ENCODE results near the gene CD84. TPM values are rescaled to one million over a fixed set of nuclear protein-coding genes. Genes with fewer than 3 reads are reported as not detected.

The CD84 gene
- total RNA-seq, 1 donor from 2014 or later, result not detected

GRCh38 chr1:160625321-160625720 is 46.0 kb upstream of the CD84 start:
- no peak overlapping the region for H3K27ac Mint-ChIP-seq (ENCODE audit: unreplicated experiment)
- peaks cover 4% of the 10 kb centered on the region for H3K4me1 Mint-ChIP-seq (ENCODE audit: low read depth)
- H3K27me3 Mint-ChIP-seq (ENCODE audit: low read depth), result peaks cover 12% of the 10 kb centered on the region
- H3K9me3 Mint-ChIP-seq (ENCODE audit: low read depth), result no peaks in the 10 kb centered on the region
- H3K36me3 Mint-ChIP-seq (ENCODE audit: low read depth), result no peaks in the 10 kb centered on the region
- no peak overlapping the region for H3K4me3 Mint-ChIP-seq (ENCODE audit: unreplicated experiment)
- no peak for TF ChIP-seq CTCF (IDR thresholded peaks at IDR 0.05)
- DNase-seq (ENCODE audit: low spot score), result no peak

GRCh38 chr1:160624464-160624863 is 45.2 kb upstream of the CD84 start:
- no peak for DNase-seq (ENCODE audit: low spot score)
- Mint-ChIP-seq H3K9me3 (ENCODE audit: low read depth) (no peaks in the 10 kb centered on the region), H3K27ac (ENCODE audit: unreplicated experiment) (no peak overlapping the region), H3K4me3 (ENCODE audit: unreplicated experiment) (no peak overlapping the region), H3K4me1 (ENCODE audit: low read depth) (peaks cover 4% of the 10 kb centered on the region), H3K27me3 (ENCODE audit: low read depth) (peaks cover 12% of the 10 kb centered on the region), H3K36me3 (ENCODE audit: low read depth) (no peaks in the 10 kb centered on the region)
- no peak for TF ChIP-seq CTCF (IDR thresholded peaks at IDR 0.05)

- Mint-ChIP-seq H3K27me3 (ENCODE audit: low read depth) (peaks cover 12% of the 10 kb centered on the region), H3K36me3 (ENCODE audit: low read depth) (no peaks in the 10 kb centered on the region)
- TF ChIP-seq CTCF (IDR thresholded peaks at IDR 0.05), result no peak
Measured at GRCh38 chr1:160623862-160624261, 44.6 kb upstream of the CD84 start.

GRCh38 chr1:160623227-160623633 is 43.9 kb upstream of the CD84 start:
- no peaks in the 10 kb centered on the region for H3K36me3 Mint-ChIP-seq (ENCODE audit: low read depth)
- H3K27me3 Mint-ChIP-seq (ENCODE audit: low read depth), result peaks cover 12% of the 10 kb centered on the region
- H3K4me1 Mint-ChIP-seq (ENCODE audit: low read depth), result peaks cover 4% of the 10 kb centered on the region
- no peak overlapping the region for H3K27ac Mint-ChIP-seq (ENCODE audit: unreplicated experiment)
- H3K4me3 Mint-ChIP-seq (ENCODE audit: unreplicated experiment), result no peak overlapping the region
- peaks cover 5% of the 10 kb centered on the region for H3K9me3 Mint-ChIP-seq (ENCODE audit: low read depth)
- no peak for TF ChIP-seq CTCF (IDR thresholded peaks at IDR 0.05)
- DNase-seq (ENCODE audit: low spot score), result no peak

More at GRCh38 chr1:160623862-160624261, 44.6 kb upstream of the CD84 start:
- DNase-seq (ENCODE audit: low spot score), result no peak
- H3K9me3 Mint-ChIP-seq (ENCODE audit: low read depth), result peaks cover 4% of the 10 kb centered on the region
- no peak overlapping the region for H3K4me3 Mint-ChIP-seq (ENCODE audit: unreplicated experiment)
- H3K27ac Mint-ChIP-seq (ENCODE audit: unreplicated experiment), result no peak overlapping the region
- peaks cover 4% of the 10 kb centered on the region for H3K4me1 Mint-ChIP-seq (ENCODE audit: low read depth)

- H3K9me3 Mint-ChIP-seq (ENCODE audit: low read depth), result peaks cover 5% of the 10 kb centered on the region
- peaks cover 4% of the 10 kb centered on the region for H3K4me1 Mint-ChIP-seq (ENCODE audit: low read depth)
- no peak for DNase-seq (ENCODE audit: low spot score)
- H3K27ac Mint-ChIP-seq (ENCODE audit: unreplicated experiment), result no peak overlapping the region
- no peaks in the 10 kb centered on the region for H3K36me3 Mint-ChIP-seq (ENCODE audit: low read depth)
- H3K4me3 Mint-ChIP-seq (ENCODE audit: unreplicated experiment), result no peak overlapping the region
- peaks cover 14% of the 10 kb centered on the region for H3K27me3 Mint-ChIP-seq (ENCODE audit: low read depth)
- TF ChIP-seq CTCF (IDR thresholded peaks at IDR 0.05), result no peak
Measured at GRCh38 chr1:160622501-160623226, 43.4 kb upstream of the CD84 start.
